ENCODE results near the gene RGS3.

Gene RGS3

DNA sequence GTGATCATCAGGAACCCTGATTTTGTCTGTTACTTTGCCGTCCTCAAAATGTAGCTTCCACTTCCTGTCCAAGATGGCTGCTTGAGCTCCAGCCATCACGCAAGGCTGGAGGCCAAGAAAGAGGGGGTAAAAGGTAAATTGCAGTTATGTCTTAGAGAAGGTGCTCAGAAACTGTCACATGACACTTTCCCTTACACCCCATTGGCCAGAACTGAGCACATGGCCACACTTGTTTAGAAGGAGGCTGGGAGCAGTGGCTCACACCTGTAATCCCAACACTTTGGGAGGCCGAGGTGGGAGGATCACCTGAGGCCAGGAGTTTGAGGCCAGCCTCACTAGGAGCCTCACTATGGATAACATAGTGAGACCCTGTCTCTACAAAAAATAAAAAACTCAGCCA lies 140.9 kb downstream of the RGS3 start:
- peak; percentile 39; the same call in 1 of the 2 replicates for TF ChIP-seq YY1 (IDR thresholded peaks at IDR 0.05; ENCODE audit: low read depth)
- no peak for TF ChIP-seq TEAD4 (IDR thresholded peaks at IDR 0.05)
- TF ChIP-seq, protein P1, sequence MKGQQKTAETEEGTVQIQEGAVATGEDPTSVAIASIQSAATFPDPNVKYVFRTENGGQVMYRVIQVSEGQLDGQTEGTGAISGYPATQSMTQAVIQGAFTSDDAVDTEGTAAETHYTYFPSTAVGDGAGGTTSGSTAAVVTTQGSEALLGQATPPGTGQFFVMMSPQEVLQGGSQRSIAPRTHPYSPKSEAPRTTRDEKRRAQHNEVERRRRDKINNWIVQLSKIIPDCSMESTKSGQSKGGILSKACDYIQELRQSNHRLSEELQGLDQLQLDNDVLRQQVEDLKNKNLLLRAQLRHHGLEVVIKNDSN (IDR thresholded peaks at IDR 0.05) = peak; percentile 86

GRCh38 chr9:113606510-113606909 lies 143.0 kb downstream of the RGS3 start:
- TF ChIP-seq EP300 (IDR thresholded peaks at IDR 0.05; ENCODE audit: borderline replicate concordance) = no peak
- no peak for TF ChIP-seq ZBTB7A (IDR thresholded peaks at IDR 0.05; ENCODE audit: low read depth)
- TF ChIP-seq YY1 (IDR thresholded peaks at IDR 0.05; ENCODE audit: low read depth) = no peak
- TF ChIP-seq TCF12 (IDR thresholded peaks at IDR 0.05; ENCODE audit: low read depth) = no peak
- no peak for TF ChIP-seq FOXM1 (IDR thresholded peaks at IDR 0.05; ENCODE audit: borderline replicate concordance, low read depth)
- no peak for TF ChIP-seq CEBPB (IDR thresholded peaks at IDR 0.05)
- TF ChIP-seq, protein P2, sequence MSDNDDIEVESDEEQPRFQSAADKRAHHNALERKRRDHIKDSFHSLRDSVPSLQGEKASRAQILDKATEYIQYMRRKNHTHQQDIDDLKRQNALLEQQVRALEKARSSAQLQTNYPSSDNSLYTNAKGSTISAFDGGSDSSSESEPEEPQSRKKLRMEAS (IDR thresholded peaks at IDR 0.05) = no peak
- no peak for TF ChIP-seq CREB1 (IDR thresholded peaks at IDR 0.05; ENCODE audit: low read depth)
- TF ChIP-seq, protein P1 (IDR thresholded peaks at IDR 0.05) = no peak

GRCh38 chr9:113608082-113608685 lies 144.7 kb downstream of the RGS3 start:
- TF ChIP-seq EGR1 (IDR thresholded peaks at IDR 0.05) (no peak), CEBPB (IDR thresholded peaks at IDR 0.05) (no peak), CREB1 (IDR thresholded peaks at IDR 0.05; ENCODE audit: low read depth) (no peak), ZBTB7A (IDR thresholded peaks at IDR 0.05; ENCODE audit: low read depth) (no peak), TEAD4 (IDR thresholded peaks at IDR 0.05) (no peak), FOXM1 (IDR thresholded peaks at IDR 0.05; ENCODE audit: borderline replicate concordance, low read depth) (no peak), NFIC (IDR thresholded peaks at IDR 0.05) (no peak), TCF12 (IDR thresholded peaks at IDR 0.05; ENCODE audit: low read depth) (no peak), YY1 (IDR thresholded peaks at IDR 0.05; ENCODE audit: low read depth) (no peak), TAF1 (IDR thresholded peaks at IDR 0.05; ENCODE audit: low read depth) (no peak), EP300 (IDR thresholded peaks at IDR 0.05; ENCODE audit: borderline replicate concordance) (no peak), RAD21 (IDR thresholded peaks at IDR 0.05; ENCODE audit: low read depth) (no peak)
- TF ChIP-seq, protein P1 (IDR thresholded peaks at IDR 0.05) = no peak
- TF ChIP-seq, protein P2 (IDR thresholded peaks at IDR 0.05) = no peak
- TF ChIP-seq, protein P3, sequence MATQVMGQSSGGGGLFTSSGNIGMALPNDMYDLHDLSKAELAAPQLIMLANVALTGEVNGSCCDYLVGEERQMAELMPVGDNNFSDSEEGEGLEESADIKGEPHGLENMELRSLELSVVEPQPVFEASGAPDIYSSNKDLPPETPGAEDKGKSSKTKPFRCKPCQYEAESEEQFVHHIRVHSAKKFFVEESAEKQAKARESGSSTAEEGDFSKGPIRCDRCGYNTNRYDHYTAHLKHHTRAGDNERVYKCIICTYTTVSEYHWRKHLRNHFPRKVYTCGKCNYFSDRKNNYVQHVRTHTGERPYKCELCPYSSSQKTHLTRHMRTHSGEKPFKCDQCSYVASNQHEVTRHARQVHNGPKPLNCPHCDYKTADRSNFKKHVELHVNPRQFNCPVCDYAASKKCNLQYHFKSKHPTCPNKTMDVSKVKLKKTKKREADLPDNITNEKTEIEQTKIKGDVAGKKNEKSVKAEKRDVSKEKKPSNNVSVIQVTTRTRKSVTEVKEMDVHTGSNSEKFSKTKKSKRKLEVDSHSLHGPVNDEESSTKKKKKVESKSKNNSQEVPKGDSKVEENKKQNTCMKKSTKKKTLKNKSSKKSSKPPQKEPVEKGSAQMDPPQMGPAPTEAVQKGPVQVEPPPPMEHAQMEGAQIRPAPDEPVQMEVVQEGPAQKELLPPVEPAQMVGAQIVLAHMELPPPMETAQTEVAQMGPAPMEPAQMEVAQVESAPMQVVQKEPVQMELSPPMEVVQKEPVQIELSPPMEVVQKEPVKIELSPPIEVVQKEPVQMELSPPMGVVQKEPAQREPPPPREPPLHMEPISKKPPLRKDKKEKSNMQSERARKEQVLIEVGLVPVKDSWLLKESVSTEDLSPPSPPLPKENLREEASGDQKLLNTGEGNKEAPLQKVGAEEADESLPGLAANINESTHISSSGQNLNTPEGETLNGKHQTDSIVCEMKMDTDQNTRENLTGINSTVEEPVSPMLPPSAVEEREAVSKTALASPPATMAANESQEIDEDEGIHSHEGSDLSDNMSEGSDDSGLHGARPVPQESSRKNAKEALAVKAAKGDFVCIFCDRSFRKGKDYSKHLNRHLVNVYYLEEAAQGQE (IDR thresholded peaks at IDR 0.05; ENCODE audit: low read depth) = no peak

- TF ChIP-seq EP300 (IDR thresholded peaks at IDR 0.05; ENCODE audit: borderline replicate concordance) (no peak), FOXM1 (IDR thresholded peaks at IDR 0.05; ENCODE audit: borderline replicate concordance, low read depth) (no peak), NFIC (IDR thresholded peaks at IDR 0.05) (peak; percentile 41; the same call in 1 of the 2 replicates), YY1 (IDR thresholded peaks at IDR 0.05; ENCODE audit: low read depth) (no peak)
These were observed 146.2 kb downstream of the RGS3 start for GRCh38 chr9:113609562-113610318.

DNA sequence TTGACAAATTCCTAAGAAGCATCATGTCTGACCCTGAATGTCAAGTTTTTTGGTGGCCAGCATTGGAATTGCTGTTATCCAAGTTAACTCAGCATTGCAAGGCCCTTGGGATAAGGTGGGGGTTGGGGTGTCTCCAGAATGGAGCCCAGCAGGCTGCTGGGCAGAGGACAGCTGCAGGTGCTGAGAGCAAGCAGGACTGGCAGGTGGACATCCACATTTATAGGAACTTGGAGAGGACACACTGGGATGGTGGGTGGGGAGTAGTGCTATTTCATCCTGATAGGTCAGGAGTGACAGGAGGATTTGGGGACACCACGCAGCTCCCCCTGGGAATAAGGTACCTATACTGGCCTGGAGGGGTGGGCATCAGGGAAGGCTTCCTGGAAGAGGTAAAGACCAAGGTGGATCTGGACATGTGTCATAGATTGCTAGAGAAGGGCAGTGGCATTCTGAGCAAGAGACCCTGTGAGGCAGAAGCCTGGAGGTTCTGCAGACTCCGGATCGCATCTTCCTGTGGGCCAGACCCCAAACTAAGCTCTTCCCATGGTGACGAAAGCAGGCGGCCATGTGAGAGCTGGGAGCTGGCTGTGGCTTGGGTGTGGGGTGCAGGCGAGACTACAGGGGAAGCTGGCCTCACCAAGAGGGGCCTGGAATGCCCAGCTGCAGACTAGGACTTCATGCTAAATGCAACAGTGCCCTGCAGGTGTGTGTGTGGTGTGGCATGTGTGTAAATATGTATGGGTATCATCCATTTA lies 148.1 kb downstream of the RGS3 start:
- TF ChIP-seq, protein P2 (IDR thresholded peaks at IDR 0.05) = no peak
- TF ChIP-seq ZBTB7A (IDR thresholded peaks at IDR 0.05; ENCODE audit: low read depth) = no peak
- no peak for TF ChIP-seq TAF1 (IDR thresholded peaks at IDR 0.05; ENCODE audit: low read depth)
- TF ChIP-seq CREB1 (IDR thresholded peaks at IDR 0.05; ENCODE audit: low read depth) = no peak
- no peak for TF ChIP-seq YY1 (IDR thresholded peaks at IDR 0.05; ENCODE audit: low read depth)
- TF ChIP-seq, protein P3 (IDR thresholded peaks at IDR 0.05; ENCODE audit: low read depth) = no peak
- no peak for TF ChIP-seq TEAD4 (IDR thresholded peaks at IDR 0.05)

All from Ishikawa (cell line).